NCI-H748 treated with DMSO at 0.1 percent for 48 hours (cell line): ENCODE results near the gene PICALM.

Source experiments
- DNase-seq: peaks from one replicate; lab custom pipeline; 2025; lab: John Stamatoyannopoulos, UW

Gene PICALM

GRCh38 chr11:86073948-86074347 is 5.1 kb upstream of the PICALM start:
- no peak for DNase-seq

GRCh38 chr11:86072211-86072610 is 3.3 kb upstream of the PICALM start:
- DNase-seq, result no peak

- no peak for DNase-seq
Observed at GRCh38 chr11:86070142-86071056, 1.5 kb upstream of the PICALM start.

GRCh38 chr11:86069408-86070101 is 671 bp upstream of the PICALM start:
- DNase-seq, result no peak

- peak; percentile 6 for DNase-seq
Observed at GRCh38 chr11:86068138-86068871, 579 bp downstream of the PICALM start.

- no peak for DNase-seq
Observed at GRCh38 chr11:86067851-86068137, 1.1 kb downstream of the PICALM start.

- no peak for DNase-seq
Observed at GRCh38 chr11:86067009-86067850, 1.7 kb downstream of the PICALM start.

- DNase-seq, result no peak
Observed at GRCh38 chr11:86066657-86067008, 2.3 kb downstream of the PICALM start.

GRCh38 chr11:86066033-86066432 is 2.9 kb downstream of the PICALM start:
- DNase-seq, result no peak

- DNase-seq, result no peak
Observed at GRCh38 chr11:86064220-86064803, 4.6 kb downstream of the PICALM start.

- no peak for DNase-seq
Observed at GRCh38 chr11:86063536-86063935, 5.3 kb downstream of the PICALM start.

GRCh38 chr11:86062719-86063118 is 6.2 kb downstream of the PICALM start:
- no peak for DNase-seq

- no peak for DNase-seq
Observed at GRCh38 chr11:86061483-86062205, 7.2 kb downstream of the PICALM start.

- no peak for DNase-seq
Observed at GRCh38 chr11:86060544-86060943, 8.3 kb downstream of the PICALM start.

- no peak for DNase-seq
Observed at GRCh38 chr11:86058360-86058759, 10.5 kb downstream of the PICALM start.

- DNase-seq, result no peak
Observed at GRCh38 chr11:86056351-86056854, 12.5 kb downstream of the PICALM start.

- DNase-seq, result no peak
Observed at GRCh38 chr11:86052693-86053641, 15.9 kb downstream of the PICALM start.

GRCh38 chr11:86050196-86050709 is 18.6 kb downstream of the PICALM start:
- DNase-seq, result no peak

GRCh38 chr11:86047275-86047991 is 21.5 kb downstream of the PICALM start:
- DNase-seq, result no peak
